PC-3 (cell line): ENCODE data around the gene SFN.

ENCODE experiments used
- CTCF ChIP-seq: fragments of 300-600 bp; sonication (generic); conservative IDR thresholded peaks from 2 replicates; pipeline ENCODE4 v1.5.1; 2017; ENCODE audit warnings: antibody characterized with exemption, low read depth, mild to moderate bottlenecking, low read length
- EZH2phosphoT487 ChIP-seq: fragments of 300-600 bp; sonication (generic); IDR thresholded peaks from 2 replicates; pipeline ENCODE4 v1.6.1; 2018; ENCODE audit warnings: mild to moderate bottlenecking, antibody characterized with exemption, low read length, borderline replicate concordance

- TF ChIP-seq CTCF (no peak), EZH2phosphoT487 (no peak)
Measured at GRCh38 chr1:26839779-26840178, 23.2 kb upstream of the SFN start.
